HG03175 (cell line): ENCODE data around the gene ICAM3.
"Not testable (repeated sequence)": the region's sequence is repeated elsewhere in the genome, so short reads cannot be mapped to it uniquely, and the experiment has no call there.

ENCODE experiments used
- ATAC-seq: cut with Tn5 transposase; IDR thresholded peaks from one replicate; pipeline ENCODE4 v1.9.1; 2021; ENCODE audit warnings: mild to moderate bottlenecking, moderate library complexity; ENCODE audit not compliant: unreplicated experiment

ICAM3 gene

DNA sequence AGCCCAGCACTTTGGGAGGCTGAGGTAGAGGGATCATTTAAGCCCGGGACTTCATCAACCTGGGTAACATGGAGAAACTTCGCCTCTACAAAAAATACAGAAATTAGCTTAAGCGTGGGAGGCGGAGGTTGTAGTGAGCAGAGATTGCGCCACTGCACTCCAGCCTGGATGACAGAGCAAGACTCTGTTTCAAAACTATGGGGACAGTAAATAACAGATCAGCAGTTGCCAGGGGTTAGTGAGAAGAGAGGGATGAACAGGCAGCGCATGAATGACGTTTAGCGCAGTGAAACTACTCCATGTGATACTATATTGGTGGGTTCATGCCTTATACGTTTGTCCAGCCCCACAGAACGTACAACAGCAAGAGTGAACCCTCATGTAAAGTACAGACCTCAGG is 7.1 kb upstream of the ICAM3 start:
- ATAC-seq = no peak

DNA sequence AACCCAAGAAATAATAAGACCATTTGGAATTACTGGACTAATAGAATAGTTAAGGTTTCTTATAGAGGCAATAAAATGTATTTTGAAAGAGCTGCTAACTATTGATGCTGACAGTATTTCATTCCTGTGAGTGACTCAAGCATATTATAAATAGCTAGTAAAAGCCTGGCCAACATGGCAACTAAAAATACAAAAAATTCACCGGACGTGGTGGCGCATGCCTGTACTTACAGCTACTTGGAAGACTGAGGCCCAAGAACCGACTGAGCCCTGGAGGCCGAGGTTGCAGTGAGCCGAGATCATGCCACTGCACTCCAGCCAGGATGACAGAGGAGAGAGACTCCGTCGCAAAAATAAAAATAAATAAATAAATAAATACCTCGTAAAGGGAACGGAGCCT is 5.4 kb upstream of the ICAM3 start:
- no peak for ATAC-seq

DNA sequence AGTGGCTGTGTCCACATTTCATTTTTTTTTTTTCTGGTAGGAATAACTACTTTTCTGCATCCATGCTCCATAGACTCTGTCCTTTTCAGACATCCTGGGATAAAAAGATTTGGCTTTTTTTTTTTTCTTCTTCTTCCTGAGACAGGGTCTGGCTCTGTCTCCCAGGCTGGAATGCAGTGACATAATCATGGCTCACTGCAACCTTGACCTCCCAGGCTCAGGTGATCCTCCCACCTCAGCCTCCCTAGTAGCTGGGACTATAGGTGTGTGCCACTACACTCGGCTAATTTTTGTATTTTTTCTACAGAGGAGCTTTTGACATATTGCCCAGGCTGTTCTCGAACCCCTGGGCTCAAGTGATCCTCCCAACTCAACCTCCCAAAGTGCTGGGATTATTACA is 4.1 kb upstream of the ICAM3 start:
- no peak for ATAC-seq

DNA sequence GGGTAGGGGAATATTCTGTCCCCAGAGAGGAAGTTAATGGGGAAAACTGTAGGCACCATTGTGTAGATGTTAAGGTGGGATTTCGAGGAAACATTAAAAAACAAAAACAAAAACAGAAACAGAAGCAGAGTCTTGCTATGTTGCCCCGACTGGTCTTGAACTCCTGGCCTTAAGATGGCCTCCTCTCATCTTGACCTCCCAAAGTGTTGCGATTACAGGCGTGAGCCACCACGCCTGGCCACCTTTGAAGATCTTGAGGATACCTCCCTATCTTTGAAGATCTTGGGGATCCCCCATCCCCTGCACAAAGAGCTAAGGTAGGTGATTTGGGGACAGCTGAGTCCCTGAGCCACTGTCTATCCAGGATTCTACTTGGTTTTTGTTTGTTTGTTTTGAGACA is 553 bp upstream of the ICAM3 start:
- ATAC-seq = no peak

GRCh38 chr19:10338940-10339339 is 484 bp downstream of the ICAM3 start:
- no peak for ATAC-seq

- ATAC-seq = not testable (repeated sequence)
Observed at GRCh38 chr19:10336725-10337124, 2.7 kb downstream of the ICAM3 start.

- no peak for ATAC-seq
Observed at GRCh38 chr19:10335352-10335985, 4.0 kb downstream of the ICAM3 start.

DNA sequence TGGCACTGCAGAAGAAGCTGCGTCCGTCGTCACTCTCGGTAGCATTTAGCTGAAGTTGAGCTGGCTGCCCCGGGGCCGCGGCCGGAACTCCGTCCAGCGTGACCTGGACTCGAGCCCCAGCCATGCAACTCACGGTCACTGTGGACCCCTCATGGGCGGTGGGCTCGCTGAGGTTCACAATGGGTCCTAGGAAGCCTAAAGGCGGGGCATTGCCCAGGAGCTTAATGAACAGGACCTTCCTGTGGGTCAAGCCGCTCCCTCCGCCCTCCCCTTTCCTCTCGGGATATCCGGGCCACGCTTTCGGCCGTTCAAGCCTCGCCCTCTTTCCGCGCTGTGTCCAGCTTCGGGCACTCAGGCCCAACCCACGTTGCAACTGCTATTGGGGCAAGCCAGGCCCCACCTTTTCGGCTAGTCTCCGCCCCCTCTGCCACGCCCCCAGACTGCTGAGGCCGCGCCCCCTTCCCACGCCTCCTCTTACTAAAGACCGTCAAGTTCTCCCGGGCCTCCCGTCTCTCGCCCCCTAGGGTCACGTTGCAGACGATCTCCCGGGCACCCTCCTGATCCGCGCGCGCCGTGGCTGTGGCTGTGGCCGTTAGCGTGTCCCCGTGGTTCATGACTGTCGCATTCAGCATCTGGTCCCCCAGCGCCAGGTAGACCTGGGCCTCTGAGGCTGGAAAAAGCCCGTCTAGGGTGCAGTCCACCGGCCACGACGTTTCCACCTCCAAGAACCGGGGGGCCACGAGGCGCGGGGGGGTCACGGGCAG is 4.7 kb downstream of the ICAM3 start:
- ATAC-seq = no peak

DNA sequence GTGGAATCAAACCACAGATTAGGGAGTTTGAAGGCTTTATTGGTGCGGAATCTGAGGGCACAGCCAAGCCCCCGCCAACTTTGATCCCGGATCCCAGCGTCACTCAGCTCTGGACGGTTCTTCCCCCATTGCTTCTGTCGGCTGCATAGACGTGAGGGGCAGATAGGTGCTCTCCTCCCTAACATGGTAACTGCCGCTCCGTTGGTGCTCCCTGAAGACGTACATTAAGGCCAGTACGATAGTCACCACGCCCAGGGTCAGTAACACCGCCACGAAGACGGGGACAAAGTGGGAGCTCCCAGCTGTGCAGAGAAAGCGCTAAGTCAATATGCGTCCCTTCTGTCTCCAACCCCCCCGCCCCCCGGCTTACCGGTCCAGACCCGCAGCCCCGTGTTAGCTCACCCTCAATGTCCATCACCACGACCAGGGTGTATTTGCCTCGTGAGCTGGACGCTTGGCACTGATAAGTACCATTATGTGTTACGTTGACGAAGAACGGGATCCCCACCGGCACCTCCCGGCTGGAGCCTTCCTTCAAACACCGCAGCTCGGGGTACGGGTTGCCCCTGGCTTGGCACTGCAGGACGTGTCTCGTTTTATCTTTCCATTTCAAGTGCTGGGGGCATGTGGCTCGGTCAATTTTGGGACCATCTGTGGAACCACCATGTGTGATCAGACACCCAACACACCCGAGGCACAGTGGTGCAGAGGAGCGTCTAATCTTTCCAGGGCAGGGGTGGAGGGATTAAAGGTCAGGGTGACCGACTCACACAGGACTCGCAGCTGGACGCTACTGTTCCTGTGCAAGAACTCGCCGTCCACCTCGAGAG is 5.5 kb downstream of the ICAM3 start:
- ATAC-seq = no peak

DNA sequence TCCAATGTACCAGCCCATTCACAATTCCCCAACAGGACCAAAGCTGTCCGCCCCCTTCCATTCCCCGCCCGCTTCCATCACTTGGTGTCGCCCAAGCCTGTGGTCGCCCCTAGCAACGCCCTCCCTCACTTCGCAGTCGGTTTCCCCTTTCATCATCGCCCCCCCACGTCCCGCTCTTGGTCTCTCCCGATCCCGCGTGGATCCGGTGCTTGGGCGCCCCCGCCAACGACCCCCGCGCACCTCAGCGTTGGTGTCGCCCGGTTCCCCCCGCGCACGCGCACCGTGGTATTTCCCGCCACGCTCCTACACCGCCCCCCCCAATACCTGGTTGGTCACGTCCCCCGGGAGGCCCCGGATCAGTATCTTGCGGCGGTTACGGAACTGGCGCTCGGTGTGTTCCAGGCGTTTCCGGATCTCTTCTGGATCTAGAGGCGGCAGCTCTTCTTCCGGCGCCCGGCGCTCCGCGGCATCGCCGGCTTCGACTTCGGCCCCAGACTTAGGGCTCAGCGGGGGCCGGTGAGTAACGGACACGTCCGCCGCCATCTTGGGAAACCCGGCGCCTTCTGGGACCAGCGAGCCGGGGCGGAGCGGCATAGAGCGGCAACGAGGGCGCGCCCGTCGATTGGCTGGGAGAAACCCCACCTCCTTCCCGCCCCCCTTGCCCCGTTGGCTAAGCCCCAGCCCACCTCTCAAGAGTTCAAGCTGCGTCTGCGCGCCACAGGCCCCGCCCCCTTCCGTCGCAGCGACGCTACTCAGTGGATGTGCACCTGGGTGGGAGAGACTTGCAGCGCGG is 6.3 kb downstream of the ICAM3 start, which contains the start of gene RAVER1:
Gene RAVER1 (minus strand): TSS at position 565 of the 793 bp plus-strand sequence. CDS start 22 bp downstream, at position 543.
- peak; percentile 85 for ATAC-seq

GRCh38 chr19:10332158-10332964 is 7.1 kb downstream of the ICAM3 start:
- peak; percentile 5 for ATAC-seq

- ATAC-seq = no peak
Observed at GRCh38 chr19:10329555-10329954, 9.9 kb downstream of the ICAM3 start.

GRCh38 chr19:10328558-10329429 is 10.6 kb downstream of the ICAM3 start:
- no peak for ATAC-seq

GRCh38 chr19:10327793-10328192 is 11.6 kb downstream of the ICAM3 start:
- no peak for ATAC-seq

DNA sequence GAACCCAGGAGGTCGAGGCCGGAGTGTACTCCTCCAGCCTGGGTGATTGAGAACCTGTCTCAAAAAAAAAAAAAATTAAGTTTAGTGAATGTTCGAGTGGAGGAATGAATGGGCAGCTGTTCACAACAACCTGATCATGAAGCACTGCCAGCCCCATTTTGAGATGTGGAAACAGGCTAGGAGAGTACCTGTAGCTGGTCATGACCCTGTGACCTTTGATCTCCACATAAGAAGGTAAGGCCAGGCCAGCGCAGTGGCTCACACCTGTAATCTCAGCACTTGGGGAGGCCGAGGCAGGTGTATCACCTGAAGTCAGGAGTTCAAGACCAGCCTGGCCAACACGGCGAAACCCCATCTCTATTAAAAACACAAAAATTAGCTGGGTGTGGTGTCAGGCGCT is 13.7 kb downstream of the ICAM3 start:
- no peak for ATAC-seq

DNA sequence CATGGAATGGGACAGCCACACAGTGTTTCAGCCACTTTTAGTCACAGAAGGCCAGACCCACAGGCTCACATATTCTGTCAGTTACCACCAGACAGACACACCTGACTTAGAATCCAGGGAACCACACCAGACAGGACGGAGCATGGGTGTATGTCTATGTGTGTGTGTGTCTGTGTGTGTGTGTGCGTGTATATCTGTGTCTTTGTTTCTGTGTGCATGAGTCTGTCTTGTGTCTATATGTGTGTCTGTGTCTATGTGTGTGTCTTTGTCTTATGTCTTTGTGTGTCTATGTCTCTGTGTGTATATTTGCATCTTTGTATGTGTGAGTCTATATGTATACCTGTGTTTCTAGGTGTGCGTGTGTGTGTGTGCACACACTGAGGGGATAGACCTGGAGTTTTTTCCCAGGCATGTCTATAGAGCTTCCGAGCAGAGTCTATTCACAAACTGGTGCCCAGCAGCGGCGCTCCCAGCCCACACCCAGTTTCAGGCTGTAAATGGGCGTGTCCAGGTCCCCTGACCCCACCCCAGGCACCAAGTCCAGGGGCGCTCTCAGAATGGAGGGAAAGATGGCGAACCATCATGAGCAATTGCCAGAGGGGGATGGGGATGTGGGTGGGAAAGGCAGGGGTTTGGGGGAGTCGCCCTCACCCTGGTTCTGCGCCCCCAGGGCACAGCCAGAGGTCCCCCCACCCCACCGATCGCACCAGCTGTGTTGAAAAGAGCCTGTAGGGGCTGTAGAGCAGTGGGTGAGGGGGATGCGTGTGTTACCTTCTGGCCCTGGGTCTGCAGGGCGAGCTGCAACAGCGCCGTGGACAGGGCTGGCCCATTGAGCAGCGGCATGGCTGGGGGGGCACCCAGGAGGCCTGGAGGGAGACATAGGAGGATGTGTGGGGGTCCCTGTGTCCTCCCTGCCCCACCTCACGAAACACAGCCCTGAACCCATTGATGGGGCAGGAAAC is 17.3 kb downstream of the ICAM3 start:
- no peak for ATAC-seq

- no peak for ATAC-seq
Observed at GRCh38 chr19:10321417-10321797, 18.0 kb downstream of the ICAM3 start.
